Measurements from ENCODE around the gene PACSIN1. TPM values are rescaled to one million over a fixed set of nuclear protein-coding genes. Genes with fewer than 3 reads are reported as not detected.

PACSIN1 gene
- total and polyA plus RNA-seq, 12 donors: 0.77 to 11.2 (median 5.9) TPM

DNA sequence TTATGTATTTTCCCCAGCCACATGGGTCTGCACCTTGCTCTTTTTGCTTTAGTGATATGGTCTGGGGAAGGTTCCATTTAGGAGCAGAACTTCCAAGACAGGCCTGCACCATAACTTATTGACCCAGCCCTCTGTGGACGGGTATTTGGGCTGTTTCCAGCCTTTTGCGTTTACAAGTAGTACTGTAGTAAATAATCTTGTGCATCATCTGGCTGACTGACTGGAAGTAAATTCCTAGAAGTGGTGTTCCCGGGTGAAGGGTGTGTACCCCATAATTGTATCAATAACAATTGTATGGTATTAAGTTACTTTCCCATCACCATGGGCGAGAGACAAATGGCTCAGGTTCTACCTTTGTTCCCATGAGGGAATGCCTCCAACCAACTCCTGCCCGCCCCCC is 58.6 kb downstream of the PACSIN1 start:
- H3K9me3 ChIP-seq: no peaks in the 10 kb centered on the region
- TF ChIP-seq, protein P1, sequence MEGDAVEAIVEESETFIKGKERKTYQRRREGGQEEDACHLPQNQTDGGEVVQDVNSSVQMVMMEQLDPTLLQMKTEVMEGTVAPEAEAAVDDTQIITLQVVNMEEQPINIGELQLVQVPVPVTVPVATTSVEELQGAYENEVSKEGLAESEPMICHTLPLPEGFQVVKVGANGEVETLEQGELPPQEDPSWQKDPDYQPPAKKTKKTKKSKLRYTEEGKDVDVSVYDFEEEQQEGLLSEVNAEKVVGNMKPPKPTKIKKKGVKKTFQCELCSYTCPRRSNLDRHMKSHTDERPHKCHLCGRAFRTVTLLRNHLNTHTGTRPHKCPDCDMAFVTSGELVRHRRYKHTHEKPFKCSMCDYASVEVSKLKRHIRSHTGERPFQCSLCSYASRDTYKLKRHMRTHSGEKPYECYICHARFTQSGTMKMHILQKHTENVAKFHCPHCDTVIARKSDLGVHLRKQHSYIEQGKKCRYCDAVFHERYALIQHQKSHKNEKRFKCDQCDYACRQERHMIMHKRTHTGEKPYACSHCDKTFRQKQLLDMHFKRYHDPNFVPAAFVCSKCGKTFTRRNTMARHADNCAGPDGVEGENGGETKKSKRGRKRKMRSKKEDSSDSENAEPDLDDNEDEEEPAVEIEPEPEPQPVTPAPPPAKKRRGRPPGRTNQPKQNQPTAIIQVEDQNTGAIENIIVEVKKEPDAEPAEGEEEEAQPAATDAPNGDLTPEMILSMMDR (IDR thresholded peaks at IDR 0.05): no peak
- ATAC-seq (no peak), DNase-seq (no peak)
- H3K4me3 ChIP-seq: no peak overlapping the region
- 84% methylated on average over 5 of the region's 5 CpGs for WGBS, 2 donors
- H3K36me3 ChIP-seq: no peaks in the 10 kb centered on the region
- H3K4me1 ChIP-seq: peaks cover 5 to 14% (median 7%) of the 10 kb centered on the region in 9 donors
- intact Hi-C loops (cut with DNase I): no loop called here
- no peak overlapping the region for H3K27ac ChIP-seq
- no peaks in the 10 kb centered on the region for H3K27me3 ChIP-seq

DNA sequence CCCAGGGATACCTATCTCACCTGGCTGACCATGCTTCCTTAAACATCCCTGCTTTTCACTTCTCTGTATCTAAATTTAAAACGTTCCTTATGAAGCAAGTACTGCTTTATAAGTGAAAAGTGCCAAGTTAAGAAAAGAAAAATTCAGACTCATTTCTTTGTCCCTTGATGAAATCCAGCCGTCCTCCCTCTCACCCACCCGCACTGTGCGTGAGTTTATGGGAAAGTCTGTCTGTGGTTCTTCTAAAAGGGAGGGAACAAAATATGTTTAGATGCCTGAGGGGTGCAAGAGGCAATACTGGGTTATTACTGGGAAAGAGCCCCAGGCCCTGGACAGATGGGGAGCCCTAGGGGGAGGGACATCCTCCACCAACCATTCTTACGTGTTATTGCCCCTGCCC is 59.1 kb downstream of the PACSIN1 start:
- H3K27me3 ChIP-seq: no peaks in the 10 kb centered on the region
- H3K36me3 ChIP-seq: no peaks in the 10 kb centered on the region
- H3K27ac ChIP-seq: no peak overlapping the region
- no peak overlapping the region for H3K4me3 ChIP-seq
- intact Hi-C loops (cut with DNase I): loop anchor here in 2 of 10 donors (5.0 kb wide), 1 partner anchor 82 kb away; no protein-coding TSS in a partner anchor
- TF ChIP-seq, protein P1 (IDR thresholded peaks at IDR 0.05): no peak
- H3K4me1 ChIP-seq: peaks cover 5 to 17% (median 7%) of the 10 kb centered on the region in 9 donors
- DNase-seq (no peak), ATAC-seq (no peak)
- no peaks in the 10 kb centered on the region for H3K9me3 ChIP-seq
- 83 to 85% methylated on average over 5 of the region's 5 CpGs for WGBS, 2 donors

DNA sequence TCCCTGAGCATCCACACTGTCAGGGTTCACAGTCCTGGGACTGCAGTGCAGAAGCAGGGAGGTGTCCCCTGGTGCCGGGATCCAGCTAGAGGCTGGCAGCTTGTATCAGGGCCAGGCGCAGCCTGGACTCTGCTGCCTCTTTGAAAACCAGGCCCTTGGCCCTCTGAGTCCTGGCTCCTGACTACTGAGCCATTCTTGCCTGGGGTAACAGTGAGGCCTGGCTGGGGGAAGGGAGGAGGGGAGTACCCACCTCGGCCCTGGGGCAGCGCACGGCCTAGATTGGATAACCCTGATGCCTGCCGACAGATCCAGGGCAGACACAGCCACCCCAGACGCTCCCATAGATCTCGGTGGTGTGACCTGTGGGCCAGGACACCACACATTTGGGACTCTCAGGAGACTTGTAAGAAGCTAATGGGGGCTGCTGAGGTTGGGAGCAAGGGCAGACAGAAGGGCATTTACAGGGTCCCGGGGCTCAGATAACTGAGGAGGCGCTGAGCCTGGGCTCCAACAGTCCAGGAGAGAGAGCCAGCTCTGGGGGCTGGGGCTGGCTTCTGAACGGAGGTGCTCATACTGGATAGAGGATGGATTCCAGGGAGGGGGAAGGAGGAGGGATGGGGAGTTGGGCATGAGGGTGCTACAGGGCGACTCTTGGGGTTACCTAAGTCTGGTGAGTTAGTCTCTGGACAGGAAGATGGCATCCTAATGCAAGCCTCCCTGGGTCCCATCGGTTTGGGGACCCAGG is 59.7 kb downstream of the PACSIN1 start:
- ATAC-seq: no peak
- TF ChIP-seq, protein P1 (IDR thresholded peaks at IDR 0.05): no peak
- Histone ChIP-seq H3K27me3 (no peaks in the 10 kb centered on the region), H3K27ac (no peak overlapping the region), H3K9me3 (no peaks in the 10 kb centered on the region), H3K4me3 (no peak overlapping the region), H3K36me3 (no peaks in the 10 kb centered on the region), H3K4me1 (peaks cover 5 to 21% (median 7%) of the 10 kb centered on the region in 9 donors)
- WGBS, 2 donors: 89 to 92% methylated on average over 13 of the region's 13 CpGs
- intact Hi-C loops (cut with DNase I): loop anchor here in 5 of 10 donors (2.0 to 5.0 kb wide), 2 partner anchors 82 to 83 kb away; no protein-coding TSS in a partner anchor
- DNase-seq: no peak

DNA sequence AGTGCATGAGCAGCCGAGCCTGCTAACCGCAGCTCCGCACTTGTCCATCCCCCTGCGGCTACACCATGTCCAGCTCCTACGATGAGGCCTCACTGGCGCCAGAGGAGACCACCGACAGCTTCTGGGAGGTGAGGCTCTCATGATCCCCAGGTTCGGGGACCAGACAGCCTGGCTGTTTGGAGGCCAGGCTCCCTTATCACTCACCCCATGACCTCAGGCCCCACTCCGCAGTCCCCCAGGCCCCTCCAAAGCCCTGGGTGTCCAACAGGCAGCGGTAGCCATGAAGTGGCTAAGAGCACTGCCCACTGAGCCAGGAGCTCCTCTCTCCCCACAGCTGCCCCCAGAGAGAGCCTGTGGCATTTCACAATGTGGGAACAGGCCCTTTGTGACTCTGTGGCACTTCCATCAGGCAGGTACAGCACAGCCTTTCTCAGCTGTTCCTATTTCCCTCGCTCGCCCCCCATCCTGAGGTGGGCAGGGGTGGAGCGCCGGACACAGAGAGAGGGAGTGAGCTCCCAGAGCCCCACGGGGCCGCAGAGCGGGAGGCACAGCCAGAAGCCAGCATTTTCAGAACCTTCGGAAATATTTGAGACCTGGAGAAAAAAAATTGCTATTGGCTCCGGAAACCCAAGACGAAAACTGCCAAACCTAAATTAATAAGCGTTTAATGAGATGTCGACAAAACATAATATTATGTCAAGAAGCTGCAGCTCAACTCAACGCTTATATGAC is 60.5 kb downstream of the PACSIN1 start:
- TF ChIP-seq, protein P1 (IDR thresholded peaks at IDR 0.05): no peak
- peak overlapping the region in 7 of 10 donors; percentile 13 to 55 (median 52) for H3K27ac ChIP-seq
- H3K27me3 ChIP-seq: no peaks in the 10 kb centered on the region
- H3K9me3 ChIP-seq: no peaks in the 10 kb centered on the region
- no peaks in the 10 kb centered on the region for H3K36me3 ChIP-seq
- peak overlapping the region in 8 of 10 donors; percentile 16 to 48 (median 40) for H3K4me3 ChIP-seq
- DNase-seq (no peak), ATAC-seq (peak in 1 of 8 donors; percentile 5)
- intact Hi-C loops (cut with DNase I): loop anchor here in 5 of 10 donors (2.0 to 5.0 kb wide), 2 partner anchors 81 to 82 kb away; no protein-coding TSS in a partner anchor
- peaks cover 5 to 21% (median 7%) of the 10 kb centered on the region in 9 donors for H3K4me1 ChIP-seq
- WGBS, 2 donors: 67 to 74% methylated on average over 23 of the region's 23 CpGs
